ENCODE measurements around the gene TRPC4AP.

DNA sequence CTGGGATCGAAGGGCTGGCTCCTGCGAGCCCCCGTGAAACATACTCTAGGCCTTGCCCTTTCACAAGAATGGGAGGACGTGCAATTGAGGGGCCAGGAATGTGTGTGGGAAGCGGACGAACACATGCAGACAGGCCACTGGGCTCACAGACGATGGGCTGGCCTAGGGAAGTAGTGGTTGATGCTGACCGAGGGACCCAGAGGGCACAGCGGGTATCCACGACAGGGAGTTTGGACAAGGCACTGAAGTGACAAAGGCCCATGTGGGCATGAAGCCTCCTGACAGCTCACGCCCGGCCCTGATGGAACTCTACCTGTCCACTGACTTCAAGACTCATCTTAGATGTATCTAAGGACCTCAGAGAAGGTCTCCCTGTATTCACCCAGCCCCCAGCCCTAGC lies 84.7 kb downstream of the TRPC4AP start:
- no peak for TF ChIP-seq POLR2A (IDR thresholded peaks at IDR 0.05)
- TF ChIP-seq, protein P1, sequence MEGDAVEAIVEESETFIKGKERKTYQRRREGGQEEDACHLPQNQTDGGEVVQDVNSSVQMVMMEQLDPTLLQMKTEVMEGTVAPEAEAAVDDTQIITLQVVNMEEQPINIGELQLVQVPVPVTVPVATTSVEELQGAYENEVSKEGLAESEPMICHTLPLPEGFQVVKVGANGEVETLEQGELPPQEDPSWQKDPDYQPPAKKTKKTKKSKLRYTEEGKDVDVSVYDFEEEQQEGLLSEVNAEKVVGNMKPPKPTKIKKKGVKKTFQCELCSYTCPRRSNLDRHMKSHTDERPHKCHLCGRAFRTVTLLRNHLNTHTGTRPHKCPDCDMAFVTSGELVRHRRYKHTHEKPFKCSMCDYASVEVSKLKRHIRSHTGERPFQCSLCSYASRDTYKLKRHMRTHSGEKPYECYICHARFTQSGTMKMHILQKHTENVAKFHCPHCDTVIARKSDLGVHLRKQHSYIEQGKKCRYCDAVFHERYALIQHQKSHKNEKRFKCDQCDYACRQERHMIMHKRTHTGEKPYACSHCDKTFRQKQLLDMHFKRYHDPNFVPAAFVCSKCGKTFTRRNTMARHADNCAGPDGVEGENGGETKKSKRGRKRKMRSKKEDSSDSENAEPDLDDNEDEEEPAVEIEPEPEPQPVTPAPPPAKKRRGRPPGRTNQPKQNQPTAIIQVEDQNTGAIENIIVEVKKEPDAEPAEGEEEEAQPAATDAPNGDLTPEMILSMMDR (IDR thresholded peaks at IDR 0.05): no peak
- TF ChIP-seq POLR2AphosphoS5 (IDR thresholded peaks at IDR 0.05; ENCODE audit: insufficient read depth in 1 of 2, low read depth in 1 of 2): no peak
